ENCODE results near the gene IFIH1. TPM values are rescaled to one million over a fixed set of nuclear protein-coding genes. Genes with fewer than 3 reads are reported as not detected.
A peak's percentile ranks its signal among the peaks of the same experiment; 100 is the strongest.

IFIH1 gene
- total RNA-seq (2014; rRNA removed; shearing (Covaris generic)), result not detected in 2 replicates

GRCh38 chr2:162318328-162319180, at the start of gene IFIH1:
Gene IFIH1 (minus strand): TSS chr2:162318684. CDS start chr2:162318307, 377 bp downstream.
- in situ Hi-C loops (cut with HindIII; ENCODE audit: low sequenced_read_pairs), result no loop called here
- peak; percentile 37 for DNase-seq (ENCODE audit: low spot score)

- no peak for DNase-seq (ENCODE audit: low spot score)
- in situ Hi-C loops (cut with HindIII; ENCODE audit: low sequenced_read_pairs), result no loop called here
These were observed 46.9 kb upstream of the IFIH1 start for GRCh38 chr2:162365392-162365791.

GRCh38 chr2:162344617-162344950, 26.1 kb upstream of the IFIH1 start:
- DNase-seq (ENCODE audit: low spot score), result no peak
- in situ Hi-C loops (cut with HindIII; ENCODE audit: low sequenced_read_pairs), result no loop called here

- peak; percentile 98 for DNase-seq (ENCODE audit: low spot score)
- in situ Hi-C loops (cut with HindIII; ENCODE audit: low sequenced_read_pairs), result no loop called here
These were observed 25.5 kb upstream of the IFIH1 start, which contains the start of gene GCA for GRCh38 chr2:162343824-162344616. Gene GCA (plus strand): TSS chr2:162344132. CDS start chr2:162344249, 117 bp downstream.

GRCh38 chr2:162343492-162343823, 25.0 kb upstream of the IFIH1 start:
- in situ Hi-C loops (cut with HindIII; ENCODE audit: low sequenced_read_pairs), result no loop called here
- no peak for DNase-seq (ENCODE audit: low spot score)

- in situ Hi-C loops (cut with HindIII; ENCODE audit: low sequenced_read_pairs), result no loop called here
- DNase-seq (ENCODE audit: low spot score), result no peak
These were observed 24.4 kb upstream of the IFIH1 start for GRCh38 chr2:162342841-162343240.

GRCh38 chr2:162342321-162342720, 23.8 kb upstream of the IFIH1 start:
- no peak for DNase-seq (ENCODE audit: low spot score)
- in situ Hi-C loops (cut with HindIII; ENCODE audit: low sequenced_read_pairs), result no loop called here

GRCh38 chr2:162340822-162341221, 22.3 kb upstream of the IFIH1 start:
- in situ Hi-C loops (cut with HindIII; ENCODE audit: low sequenced_read_pairs), result no loop called here
- no peak for DNase-seq (ENCODE audit: low spot score)

GRCh38 chr2:162337868-162338267, 19.4 kb upstream of the IFIH1 start:
- DNase-seq (ENCODE audit: low spot score), result no peak
- in situ Hi-C loops (cut with HindIII; ENCODE audit: low sequenced_read_pairs), result no loop called here

GRCh38 chr2:162333968-162334367, 15.5 kb upstream of the IFIH1 start:
- DNase-seq (ENCODE audit: low spot score), result peak; percentile 24
- in situ Hi-C loops (cut with HindIII; ENCODE audit: low sequenced_read_pairs), result no loop called here

- in situ Hi-C loops (cut with HindIII; ENCODE audit: low sequenced_read_pairs), result no loop called here
- DNase-seq (ENCODE audit: low spot score), result no peak
These were observed 12.4 kb upstream of the IFIH1 start for GRCh38 chr2:162330881-162331280.

- no peak for DNase-seq (ENCODE audit: low spot score)
- in situ Hi-C loops (cut with HindIII; ENCODE audit: low sequenced_read_pairs), result no loop called here
These were observed 10.1 kb upstream of the IFIH1 start for GRCh38 chr2:162328424-162329157.

GRCh38 chr2:162327806-162328205, 9.3 kb upstream of the IFIH1 start:
- in situ Hi-C loops (cut with HindIII; ENCODE audit: low sequenced_read_pairs), result no loop called here

GRCh38 chr2:162327134-162327769, 8.8 kb upstream of the IFIH1 start:
- no peak for DNase-seq (ENCODE audit: low spot score)
- in situ Hi-C loops (cut with HindIII; ENCODE audit: low sequenced_read_pairs), result no loop called here

More at GRCh38 chr2:162327806-162328205, 9.3 kb upstream of the IFIH1 start:
- no peak for DNase-seq (ENCODE audit: low spot score)

- in situ Hi-C loops (cut with HindIII; ENCODE audit: low sequenced_read_pairs), result no loop called here
- DNase-seq (ENCODE audit: low spot score), result no peak
These were observed 6.5 kb upstream of the IFIH1 start for GRCh38 chr2:162324953-162325352.

GRCh38 chr2:162320864-162321517, 2.5 kb upstream of the IFIH1 start:
- in situ Hi-C loops (cut with HindIII; ENCODE audit: low sequenced_read_pairs), result no loop called here

GRCh38 chr2:162317861-162318327, 590 bp downstream of the IFIH1 start:
- in situ Hi-C loops (cut with HindIII; ENCODE audit: low sequenced_read_pairs), result no loop called here
- DNase-seq (ENCODE audit: low spot score), result no peak

More at GRCh38 chr2:162320864-162321517, 2.5 kb upstream of the IFIH1 start:
- DNase-seq (ENCODE audit: low spot score), result no peak

- in situ Hi-C loops (cut with HindIII; ENCODE audit: low sequenced_read_pairs), result no loop called here
- no peak for DNase-seq (ENCODE audit: low spot score)
These were observed 1.3 kb downstream of the IFIH1 start for GRCh38 chr2:162317058-162317742.
